ENCODE measurements around the gene INPP4B.

Gene INPP4B

DNA sequence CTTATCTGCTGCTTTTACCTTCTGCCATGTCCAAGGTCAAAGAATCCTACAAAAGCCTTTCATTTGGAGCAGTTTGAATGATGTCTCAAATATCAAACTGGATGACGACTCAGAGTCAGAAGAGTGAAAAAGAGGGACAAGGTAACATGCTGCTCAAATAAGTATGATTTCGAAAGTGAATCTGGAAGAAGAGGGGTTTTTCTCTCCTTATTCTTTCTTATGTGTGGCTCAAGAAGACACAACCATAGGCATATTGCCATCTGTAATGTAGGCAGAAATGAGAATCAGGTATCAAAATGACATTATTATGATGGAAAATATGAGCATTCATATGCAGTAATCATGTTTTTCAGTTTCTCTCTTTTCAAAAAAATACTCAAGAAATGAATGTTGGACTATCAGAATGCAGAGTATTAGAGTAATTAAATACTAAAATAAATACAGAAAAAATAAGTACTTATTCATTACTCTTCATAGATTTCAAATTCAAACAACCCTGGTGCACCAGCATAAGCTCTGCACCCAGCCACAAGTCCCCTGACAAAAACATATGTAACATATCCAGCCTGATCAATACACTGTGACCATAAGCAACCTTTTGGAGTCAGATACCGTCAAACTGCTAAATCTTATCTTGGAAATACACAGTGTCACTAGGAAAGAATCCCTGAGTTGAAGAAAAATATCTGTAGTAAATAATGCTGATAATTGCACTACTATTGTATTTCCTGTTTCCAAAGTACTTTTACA is 468.6 kb downstream of the INPP4B start:
- no peak for DNase-seq (ENCODE audit: low read depth)

DNA sequence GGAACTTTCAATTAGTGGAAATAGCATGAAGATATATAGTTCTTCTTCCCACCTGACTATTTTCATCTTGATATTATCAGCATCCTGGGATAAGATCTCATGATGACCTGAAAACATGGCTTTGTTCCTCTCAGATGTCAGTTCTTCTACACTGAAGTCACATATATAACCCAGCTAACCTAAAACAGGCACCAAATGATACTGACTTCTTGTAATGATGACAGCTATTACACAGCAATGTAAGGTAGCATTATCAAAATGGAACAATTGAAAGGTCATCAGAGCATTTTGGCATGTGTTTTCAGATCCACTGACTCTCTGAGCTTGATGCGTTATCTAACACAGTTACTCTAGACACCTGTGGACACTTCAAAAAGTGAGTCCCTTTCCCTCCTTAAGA is 469.9 kb downstream of the INPP4B start:
- no peak for DNase-seq (ENCODE audit: low read depth)

DNA sequence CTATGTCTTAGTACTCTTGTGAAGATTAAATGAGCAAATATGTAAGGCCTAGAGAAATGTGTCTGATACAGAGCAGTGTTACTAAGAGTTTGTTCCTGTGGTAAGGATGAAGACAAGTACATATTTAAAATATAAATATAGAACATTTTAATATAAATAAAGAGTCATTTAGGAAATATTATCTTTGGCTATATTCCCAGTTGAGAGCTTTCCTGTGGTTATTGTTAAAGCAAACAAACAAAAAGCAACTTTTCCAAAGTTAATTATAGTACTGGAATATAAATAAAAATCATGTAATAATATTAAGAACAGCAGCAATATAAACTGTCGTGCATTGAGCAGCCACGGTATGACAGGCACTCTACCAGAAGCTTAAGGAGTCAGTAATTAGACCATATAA is 472.5 kb downstream of the INPP4B start:
- DNase-seq (ENCODE audit: low read depth): no peak

DNA sequence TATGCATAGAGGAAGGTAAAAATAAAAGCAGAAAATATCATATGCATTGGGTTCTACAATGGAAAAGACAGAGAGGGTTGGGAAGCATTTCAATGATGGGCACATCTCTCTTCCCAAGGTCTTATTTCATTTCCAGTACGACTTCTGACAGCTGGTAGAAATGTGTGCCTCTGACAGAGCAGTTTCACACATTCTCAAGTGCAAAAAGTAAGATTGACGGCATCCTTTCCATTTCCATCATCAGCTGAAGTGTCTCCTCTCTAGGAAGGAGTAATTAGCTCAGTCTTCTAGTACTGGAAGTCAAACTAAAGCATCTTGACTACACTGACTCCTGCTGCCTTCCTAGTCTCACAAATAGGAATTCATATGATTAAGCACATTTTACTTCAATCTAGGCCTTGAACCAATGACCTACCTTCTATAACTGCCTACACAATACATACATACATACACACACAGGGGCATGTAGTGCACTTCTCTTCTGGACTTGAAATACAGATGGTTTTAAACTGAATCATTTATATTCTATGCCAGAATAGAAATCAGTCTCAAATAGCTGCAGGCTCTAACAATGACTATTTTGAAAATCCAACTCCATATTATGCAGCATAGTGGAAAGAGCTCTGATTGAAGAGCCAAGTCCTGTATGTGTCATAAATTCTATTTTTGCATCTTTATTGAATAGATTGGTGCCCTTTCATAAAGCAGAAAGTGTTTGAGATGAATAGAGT is 473.4 kb downstream of the INPP4B start:
- no peak for DNase-seq (ENCODE audit: low read depth)

DNA sequence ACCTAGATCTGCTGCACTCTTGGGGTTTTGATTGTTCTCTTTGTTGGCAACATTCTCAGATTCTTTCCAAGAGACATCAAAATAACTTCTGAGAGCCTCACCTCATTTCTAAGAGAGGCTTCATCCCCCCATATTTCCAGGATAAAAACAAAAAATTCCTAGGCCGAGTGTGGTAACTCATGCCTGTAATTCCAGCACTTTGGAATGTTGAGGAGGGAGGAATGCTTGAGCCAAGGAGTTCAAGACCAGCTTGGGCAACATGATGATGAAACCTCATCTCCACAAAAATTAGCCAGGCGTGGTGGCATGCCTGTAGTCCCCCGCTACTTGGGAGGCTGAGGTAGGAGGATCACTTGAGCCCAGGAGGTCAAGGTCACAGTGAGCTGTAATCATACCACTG is 477.0 kb downstream of the INPP4B start:
- DNase-seq (ENCODE audit: low read depth): no peak

DNA sequence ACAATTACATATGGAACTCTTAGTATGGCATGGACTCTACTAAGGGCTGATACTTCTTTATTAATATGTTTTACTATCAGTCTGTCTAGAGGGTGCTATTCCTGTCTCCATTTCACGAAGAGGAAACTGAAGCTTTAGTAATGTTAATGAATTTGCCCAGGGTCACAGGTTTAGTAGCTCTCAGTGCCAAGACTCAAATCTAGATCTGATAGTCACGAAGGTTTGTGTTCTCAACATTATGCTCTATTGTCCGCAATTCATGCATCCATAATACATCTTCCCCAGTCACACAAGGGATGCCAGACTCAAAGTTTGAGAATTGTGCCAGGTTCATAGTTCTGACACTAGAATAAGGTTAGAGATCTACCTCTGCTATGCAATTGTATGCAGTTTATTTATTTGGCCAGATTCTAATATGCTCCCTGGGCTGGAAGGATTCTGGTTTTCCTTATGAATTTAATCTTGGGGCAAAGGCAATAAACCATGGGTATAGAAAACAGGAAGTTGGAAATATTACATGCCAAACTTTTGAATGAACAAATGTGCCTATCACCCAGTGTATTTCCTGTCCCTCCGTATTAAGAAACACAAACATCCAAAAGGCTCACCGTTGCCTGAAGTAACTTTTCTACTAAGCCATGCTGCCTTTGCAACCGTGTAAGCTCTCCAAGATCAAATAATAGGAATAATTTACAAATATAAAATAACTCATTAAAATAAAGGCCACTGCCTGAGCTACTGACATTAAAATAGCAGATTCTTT is 478.5 kb downstream of the INPP4B start:
- no peak for DNase-seq (ENCODE audit: low read depth)

DNA sequence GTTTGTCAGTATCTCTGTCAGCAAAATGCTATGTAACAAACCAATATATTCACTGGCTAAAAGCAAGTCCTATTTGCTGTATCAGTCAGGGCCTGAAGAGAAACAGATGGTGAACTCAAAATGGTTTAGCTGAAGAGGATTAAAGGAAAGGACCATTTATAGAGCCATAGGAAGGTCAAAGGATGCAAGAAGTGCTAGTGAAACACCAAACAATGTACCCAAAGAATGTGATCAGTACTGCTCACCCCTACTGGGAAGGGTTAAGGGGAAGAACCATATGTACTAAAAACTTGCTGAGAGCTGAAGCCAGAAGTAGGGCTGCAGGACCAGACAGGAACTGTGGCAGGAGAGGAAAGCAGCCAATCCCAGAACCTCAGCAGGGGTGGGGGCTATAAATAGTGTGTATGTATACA is 479.3 kb downstream of the INPP4B start:
- DNase-seq (ENCODE audit: low read depth): no peak

DNA sequence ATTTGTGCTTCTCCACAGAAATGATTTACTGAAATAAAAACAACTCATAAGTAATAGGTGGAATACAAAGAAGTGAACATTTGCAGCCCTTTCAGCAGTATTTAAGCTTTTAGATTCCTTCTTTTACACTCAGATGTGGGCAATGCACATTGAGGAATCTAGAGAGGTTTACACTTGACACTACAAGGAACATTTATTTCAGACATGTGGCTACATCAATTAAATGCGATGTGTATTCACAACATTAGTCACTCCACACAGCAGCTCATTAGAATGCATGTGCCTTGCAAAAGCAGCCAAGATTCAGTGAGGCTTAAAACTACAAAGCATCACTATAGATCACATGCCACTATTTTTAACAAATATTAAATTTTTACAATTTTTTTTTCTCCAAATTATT is 480.7 kb downstream of the INPP4B start:
- DNase-seq (ENCODE audit: low read depth): no peak

DNA sequence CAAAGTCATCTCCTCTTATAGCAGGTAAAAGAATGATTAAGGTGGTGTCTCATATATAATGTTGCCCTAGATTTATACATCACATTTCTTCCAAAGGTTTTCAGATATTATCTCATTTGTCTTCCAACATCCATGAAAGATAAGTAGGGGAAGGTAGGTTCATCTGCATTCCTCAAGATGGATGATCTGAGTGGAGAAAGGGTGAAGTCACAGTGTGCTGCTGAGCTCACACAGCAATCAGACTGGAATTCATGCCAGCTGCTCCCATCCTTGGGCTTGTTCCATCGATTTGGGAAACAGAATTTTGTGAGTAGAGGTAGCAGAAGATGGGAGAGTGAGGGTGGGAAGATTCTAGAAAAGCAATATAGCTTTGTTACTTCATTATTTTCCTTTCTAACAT is 482.4 kb downstream of the INPP4B start:
- no peak for DNase-seq (ENCODE audit: low read depth)

DNA sequence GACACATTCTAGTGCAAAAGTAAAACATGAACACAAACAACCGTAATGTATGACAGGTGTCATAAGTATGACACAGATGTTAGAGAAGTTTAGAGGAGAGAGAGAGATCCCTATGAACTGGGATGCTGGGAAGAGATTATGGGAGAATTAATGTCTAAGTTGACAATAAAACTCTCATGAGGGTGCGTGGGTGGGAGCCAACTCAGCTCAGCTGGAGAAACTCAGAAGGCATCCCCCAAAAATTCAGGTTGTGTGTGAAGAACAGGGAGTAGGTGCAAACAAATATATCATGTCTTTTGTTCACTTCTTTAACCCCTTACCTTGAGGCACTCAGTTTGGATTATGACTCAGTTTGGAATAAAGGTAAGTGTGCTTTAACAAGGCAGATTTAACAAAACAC is 484.1 kb downstream of the INPP4B start:
- DNase-seq (ENCODE audit: low read depth): no peak

DNA sequence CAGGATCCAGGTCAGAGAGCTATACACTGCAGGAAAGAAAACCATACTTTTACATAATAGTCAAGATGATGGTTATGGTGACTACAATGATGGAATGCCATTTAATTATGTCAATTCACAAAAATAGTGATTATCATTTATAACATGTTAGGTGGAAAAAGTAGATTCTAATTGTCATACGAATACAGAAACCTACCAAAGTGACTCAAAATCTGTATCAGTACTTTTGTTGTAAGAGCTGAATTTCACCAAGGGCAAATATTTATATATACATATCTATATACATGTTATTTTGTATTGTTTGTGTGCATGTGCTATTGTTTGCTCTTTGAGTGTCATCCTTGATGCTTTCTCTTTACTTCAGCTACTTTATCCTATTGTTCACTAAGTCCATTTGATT is 485.4 kb downstream of the INPP4B start:
- no peak for DNase-seq (ENCODE audit: low read depth)

DNA sequence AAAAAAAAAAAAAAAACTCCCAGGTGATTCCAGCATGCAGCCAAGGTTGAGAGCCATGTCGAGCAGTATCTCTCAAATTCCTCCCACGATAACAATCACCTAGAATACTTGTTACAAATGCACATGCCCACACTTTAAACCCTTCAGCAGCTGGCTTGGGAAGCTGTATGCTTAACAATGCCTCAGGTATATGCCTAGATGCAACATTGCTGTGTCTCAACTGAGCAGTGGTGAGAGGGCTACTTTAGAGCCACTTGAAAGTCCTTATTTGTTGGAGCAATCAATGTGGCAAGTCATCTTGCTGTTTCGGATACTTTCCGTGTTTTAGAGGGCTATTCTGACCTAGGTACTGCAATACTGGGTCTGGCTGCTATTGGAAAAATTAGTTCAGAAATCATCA is 487.4 kb downstream of the INPP4B start:
- no peak for DNase-seq (ENCODE audit: low read depth)

DNA sequence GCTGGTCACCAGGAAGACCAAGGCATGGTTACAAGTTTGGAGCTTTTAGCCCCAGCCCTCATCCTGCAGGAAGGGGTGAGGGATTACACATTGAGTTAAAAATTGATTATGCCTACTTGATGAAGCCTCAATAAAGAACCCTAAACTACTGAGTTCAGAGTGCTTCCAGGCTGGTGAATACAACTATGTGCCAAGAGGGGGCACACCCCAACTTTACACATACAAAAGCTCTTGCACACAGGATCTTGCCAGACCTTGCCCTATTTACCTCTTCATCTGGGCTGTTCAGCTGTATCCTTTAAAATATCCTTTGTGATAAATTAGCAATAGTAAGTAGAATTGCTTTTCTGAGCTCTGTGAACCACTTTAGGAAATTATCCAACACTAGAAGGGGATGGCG is 489.3 kb downstream of the INPP4B start:
- DNase-seq (ENCODE audit: low read depth): no peak

DNA sequence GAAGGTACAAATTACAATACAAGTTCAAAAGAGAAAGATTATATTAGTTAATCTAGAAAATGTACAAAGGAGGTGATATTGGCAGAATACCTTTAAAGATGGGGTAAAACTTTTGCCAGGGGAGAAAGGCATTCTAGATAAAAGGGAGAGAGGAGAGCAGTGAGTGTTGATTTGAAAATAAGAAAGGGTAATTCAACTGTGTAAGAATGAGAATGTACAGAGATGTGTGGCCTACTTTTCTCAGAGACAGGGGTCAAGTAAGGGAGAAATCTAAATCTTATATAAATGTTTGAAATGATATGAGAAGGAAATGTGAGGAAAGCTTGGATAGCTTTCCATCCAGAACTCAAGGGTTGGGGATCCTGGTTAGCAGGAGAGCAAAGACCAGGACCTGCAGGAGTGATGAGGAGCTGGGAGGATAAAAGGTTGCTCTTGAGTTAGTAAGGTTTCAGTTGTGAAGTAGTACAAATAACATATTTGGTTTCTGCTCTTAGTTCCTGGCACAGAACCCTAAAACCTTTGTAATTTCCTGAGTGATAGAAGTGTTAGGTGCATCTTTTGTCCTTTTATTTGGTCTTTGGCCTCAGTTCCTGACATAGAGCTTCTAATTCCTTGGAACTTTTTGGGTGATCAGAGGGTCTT is 489.9 kb downstream of the INPP4B start:
- no peak for DNase-seq (ENCODE audit: low read depth)

DNA sequence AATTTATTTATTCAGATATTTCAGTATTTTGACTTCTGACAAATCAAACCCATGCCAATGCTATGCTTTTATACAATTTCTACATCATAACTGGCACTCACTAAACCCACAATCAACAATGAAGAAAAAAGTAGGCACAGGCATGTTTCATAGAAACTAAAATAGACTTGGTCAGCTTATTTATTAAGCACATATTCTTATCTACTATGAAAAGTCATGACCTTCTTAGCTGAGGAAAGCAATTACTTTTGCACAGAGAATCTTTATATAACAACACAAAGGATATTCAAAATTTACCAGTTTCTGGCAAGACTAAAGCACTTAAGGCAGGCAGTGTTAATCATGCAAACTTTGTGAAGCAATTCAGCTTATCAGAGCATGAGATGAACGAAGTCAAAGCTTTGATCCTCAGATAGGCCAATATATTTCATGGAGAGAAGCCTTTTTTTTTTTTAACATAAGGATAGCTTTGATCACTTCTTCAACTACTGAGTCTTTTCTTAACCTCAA is 490.6 kb downstream of the INPP4B start:
- no peak for DNase-seq (ENCODE audit: low read depth)

DNA sequence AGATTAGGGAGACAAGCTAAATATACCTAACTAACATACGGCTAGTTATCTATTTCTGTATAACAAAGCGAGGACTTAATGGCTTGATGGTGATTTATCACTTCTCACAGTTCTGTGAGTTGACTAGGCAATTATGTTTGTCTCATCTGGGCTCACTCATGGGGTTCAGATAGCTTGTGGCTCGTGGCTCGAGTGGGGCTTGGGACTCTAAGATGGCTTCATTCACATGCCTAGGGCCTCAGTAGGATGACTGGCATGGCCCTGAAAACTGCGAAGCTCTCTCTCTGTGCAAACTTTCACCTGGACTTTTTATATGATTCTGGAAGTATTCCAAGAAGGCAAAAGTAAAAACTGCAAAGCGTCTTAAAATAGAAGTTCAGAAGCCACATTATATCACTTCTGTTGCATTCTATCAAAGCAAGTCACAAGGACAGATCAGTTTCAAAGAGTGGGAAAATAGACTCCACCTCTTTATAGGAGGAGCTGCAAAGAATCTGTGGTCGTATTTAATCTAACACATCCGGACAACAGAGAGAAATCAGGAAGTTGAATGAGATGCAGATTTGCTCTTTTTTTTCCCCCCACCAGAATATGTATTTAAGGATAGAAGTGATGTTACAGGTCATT is 491.2 kb downstream of the INPP4B start:
- no peak for DNase-seq (ENCODE audit: low read depth)

DNA sequence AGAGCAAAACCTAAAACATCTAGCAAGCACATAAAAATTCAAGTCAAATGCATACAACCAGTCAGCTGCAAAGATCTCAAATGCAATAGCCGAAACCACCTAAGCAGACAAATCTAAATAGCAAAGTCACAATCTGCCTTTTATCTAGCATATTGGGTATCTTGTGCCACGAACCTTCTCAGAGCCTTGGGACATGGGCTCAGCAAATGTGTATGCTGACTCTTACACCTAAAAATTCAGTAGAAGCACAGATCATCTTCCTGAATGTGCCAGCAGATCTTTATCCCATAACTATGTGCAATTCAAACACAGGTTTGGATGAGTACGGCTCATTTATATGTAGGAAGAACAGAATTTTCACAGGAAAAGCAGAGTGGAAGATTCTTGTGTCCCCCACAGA is 492.1 kb downstream of the INPP4B start:
- DNase-seq (ENCODE audit: low read depth): no peak

DNA sequence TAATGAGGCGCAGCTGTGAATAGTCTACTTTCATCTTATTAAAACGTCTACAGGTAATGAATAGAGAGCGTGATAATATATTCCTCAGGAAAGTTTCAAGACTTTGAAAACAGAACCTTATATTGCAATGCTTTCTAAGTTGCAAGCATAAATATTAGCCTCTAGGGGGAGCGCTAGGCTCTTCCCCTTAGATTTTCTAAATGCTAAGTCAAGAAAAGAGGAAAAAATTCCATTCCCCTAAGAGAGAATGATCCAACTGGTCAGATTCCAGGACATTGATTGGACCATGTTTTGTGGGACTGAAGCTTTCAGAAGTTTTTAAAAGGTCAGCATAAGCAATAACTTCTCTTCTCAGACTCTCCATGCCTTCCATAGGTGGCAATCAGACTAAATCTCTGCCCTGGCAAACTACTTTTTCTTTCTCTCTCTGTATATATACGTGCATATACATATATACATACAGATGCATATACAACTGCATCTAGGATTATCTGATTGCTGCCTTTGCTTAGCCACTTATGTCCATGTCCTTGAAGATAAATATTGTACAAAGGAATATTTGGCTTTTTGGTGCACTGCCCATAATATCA is 492.9 kb downstream of the INPP4B start:
- no peak for DNase-seq (ENCODE audit: low read depth)

DNA sequence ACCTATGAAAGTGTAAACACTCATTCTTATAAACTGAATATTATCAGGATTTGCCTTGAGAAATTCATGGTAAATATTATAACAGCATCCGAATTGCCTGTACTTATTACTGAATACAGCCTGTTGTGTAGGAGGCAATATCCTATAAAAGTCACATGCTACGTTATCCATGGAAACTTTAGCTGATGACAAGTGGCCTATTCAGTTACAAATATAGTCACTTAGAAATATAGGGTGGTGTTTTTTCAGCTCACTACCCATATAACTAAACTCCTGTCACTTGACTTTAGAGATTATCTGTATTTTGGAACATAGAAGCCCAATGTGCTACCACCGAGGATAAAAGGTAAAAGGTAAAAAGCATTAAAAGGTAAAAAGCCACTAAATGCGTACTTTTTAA is 493.4 kb downstream of the INPP4B start:
- no peak for DNase-seq (ENCODE audit: low read depth)

DNA sequence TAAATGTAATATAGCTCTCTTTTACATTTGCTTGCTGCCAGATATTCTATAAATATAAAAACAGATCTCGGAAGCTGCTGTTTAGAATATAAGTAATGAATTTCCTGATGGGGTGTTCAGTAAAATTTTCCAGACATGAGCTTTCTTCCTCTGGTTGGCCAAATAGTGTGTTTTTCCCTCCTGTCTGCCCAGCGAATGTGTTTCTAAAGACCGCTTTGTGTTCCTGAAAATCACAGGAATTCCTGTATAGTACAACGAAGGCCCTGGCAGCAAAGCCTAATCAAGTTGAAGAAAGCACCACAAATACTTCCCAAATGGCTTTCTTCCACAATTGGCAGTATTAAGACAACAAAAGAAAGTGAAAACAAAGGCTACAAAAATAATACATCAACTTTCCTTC is 494.1 kb downstream of the INPP4B start:
- no peak for DNase-seq (ENCODE audit: low read depth)

DNA sequence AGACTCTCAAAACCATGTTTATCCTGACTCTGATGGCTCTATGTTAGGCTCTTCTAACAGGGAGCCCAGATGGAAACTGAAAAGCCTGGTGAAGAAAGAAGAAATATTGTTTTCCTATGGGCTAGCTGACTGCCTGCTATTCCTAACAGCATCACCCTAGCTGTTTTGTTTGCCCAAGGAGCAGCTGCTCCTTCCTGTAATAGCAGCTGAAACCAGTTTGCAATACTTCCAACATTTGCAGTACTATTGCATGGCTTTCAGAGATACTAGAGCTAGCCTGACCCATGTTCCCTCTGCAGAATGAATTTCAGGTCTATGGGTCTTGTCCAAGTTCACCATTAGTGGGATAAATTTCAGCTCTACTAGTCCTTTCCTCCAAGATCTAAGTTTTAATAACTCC is 495.2 kb downstream of the INPP4B start:
- no peak for DNase-seq (ENCODE audit: low read depth)

DNA sequence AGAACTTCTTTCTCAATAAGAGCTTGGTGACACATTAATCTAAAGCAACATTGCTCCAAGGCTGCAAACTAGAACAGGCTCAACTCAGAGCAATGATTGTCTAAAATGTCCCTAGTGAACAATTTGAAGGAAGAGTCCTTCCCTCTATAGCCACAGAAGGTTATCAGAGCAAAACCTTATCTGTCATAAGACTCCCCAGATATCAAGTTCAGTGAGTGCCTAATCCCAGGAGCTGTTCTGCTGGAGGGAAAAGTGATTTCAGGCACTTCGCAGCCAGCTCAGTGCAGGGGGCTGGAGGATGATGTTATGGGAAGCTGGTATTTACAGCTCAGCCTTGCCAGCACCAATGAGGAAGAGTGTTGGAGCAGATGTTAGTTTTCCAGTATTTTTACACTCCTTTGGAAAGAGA is 497.5 kb downstream of the INPP4B start:
- DNase-seq (ENCODE audit: low read depth): no peak
